ENCODE results near the gene ZSCAN5A.

Gene ZSCAN5A

GRCh38 chr19:56317749-56318148, 3.1 kb upstream of the ZSCAN5A start:
- ATAC-seq = no peak
- TF ChIP-seq ZNF565 (CRISPR knock-in tag; conservative IDR thresholded peaks at IDR 0.05; ENCODE audit: low read depth) (no peak), PATZ1 (CRISPR knock-in tag; IDR thresholded peaks at IDR 0.05; ENCODE audit: borderline replicate concordance) (no peak), CSDC2 (CRISPR knock-in tag; IDR thresholded peaks at IDR 0.05) (no peak), PPARA (CRISPR knock-in tag; IDR thresholded peaks at IDR 0.05; ENCODE audit: borderline replicate concordance) (no peak), TSHZ2 (CRISPR knock-in tag; IDR thresholded peaks at IDR 0.05) (no peak), ZNF8 (CRISPR knock-in tag; IDR thresholded peaks at IDR 0.05) (no peak), ESRRG (CRISPR knock-in tag; IDR thresholded peaks at IDR 0.05) (no peak), POU6F1 (CRISPR knock-in tag; IDR thresholded peaks at IDR 0.05; ENCODE audit: borderline replicate concordance, low read depth) (no peak), RARB (CRISPR knock-in tag; IDR thresholded peaks at IDR 0.05) (no peak), CREB5 (CRISPR knock-in tag; IDR thresholded peaks at IDR 0.05; ENCODE audit: low read depth) (no peak), TOX (CRISPR knock-in tag; IDR thresholded peaks at IDR 0.05; ENCODE audit: borderline replicate concordance) (no peak), ZFP30 (CRISPR knock-in tag; IDR thresholded peaks at IDR 0.05) (no peak), CSRNP3 (CRISPR knock-in tag; IDR thresholded peaks at IDR 0.05) (no peak), ZNF70 (CRISPR knock-in tag; IDR thresholded peaks at IDR 0.05) (no peak), ZFP3 (CRISPR knock-in tag; IDR thresholded peaks at IDR 0.05) (no peak), SNAI2 (CRISPR knock-in tag; IDR thresholded peaks at IDR 0.05) (no peak), TCF4 (CRISPR knock-in tag; IDR thresholded peaks at IDR 0.05; ENCODE audit: borderline replicate concordance) (no peak), ZC3H10 (CRISPR knock-in tag; IDR thresholded peaks at IDR 0.05) (no peak), BACH2 (CRISPR knock-in tag; IDR thresholded peaks at IDR 0.05; ENCODE audit: borderline replicate concordance) (no peak)

- TF ChIP-seq PPARA (CRISPR knock-in tag; IDR thresholded peaks at IDR 0.05; ENCODE audit: borderline replicate concordance) = no peak
- no peak for TF ChIP-seq POU6F1 (CRISPR knock-in tag; IDR thresholded peaks at IDR 0.05; ENCODE audit: borderline replicate concordance, low read depth)
- TF ChIP-seq GLIS3 (CRISPR knock-in tag; IDR thresholded peaks at IDR 0.05) = no peak
- no peak for TF ChIP-seq CREB5 (CRISPR knock-in tag; IDR thresholded peaks at IDR 0.05; ENCODE audit: low read depth)
- no peak for TF ChIP-seq TCF4 (CRISPR knock-in tag; IDR thresholded peaks at IDR 0.05; ENCODE audit: borderline replicate concordance)
- TF ChIP-seq TOX (CRISPR knock-in tag; IDR thresholded peaks at IDR 0.05; ENCODE audit: borderline replicate concordance) = no peak
- no peak for ATAC-seq
These were observed 2.1 kb upstream of the ZSCAN5A start for GRCh38 chr19:56316728-56317127.

All from SK-N-SH treated with all-trans-retinoic acid at 6 μM for 48 hours (cell line).